AG04449 (cell line): ENCODE results near the gene NAP1L4.

Experiments used
- CTCF ChIA-PET: fragments of 350-600 bp; formaldehyde crosslinking; extraction: SDS; loops from one replicate; lab custom pipeline; 2021; ENCODE audit warnings: antibody characterized with exemption; lab: Yijun Ruan, JAX
- POLR2A ChIA-PET: fragments of 400-600, 350-600 bp; formaldehyde crosslinking; extraction: SDS; loops from one replicate; lab custom pipeline; 2020; ENCODE audit warnings: antibody characterized with exemption, inconsistent platforms; lab: Yijun Ruan, JAX
- DNase-seq: peaks from one replicate; pipeline ENCODE4 v3.0.0-alpha.2; 2010; ENCODE audit warnings: low read depth, low spot score
- H3K4me3 ChIP-seq: 2 replicates; pipeline ENCODE4 v1.5.1; 2011; ENCODE audit warnings: low read depth, mild to moderate bottlenecking, control low read depth, low read length
- CTCF ChIP-seq: IDR thresholded peaks from one replicate; pipeline ENCODE4 v1.5.1; 2011; ENCODE audit warnings: mild to moderate bottlenecking, moderate library complexity, low read length, control low read depth, inconsistent platforms; ENCODE audit not compliant: insufficient read depth; ENCODE audit errors: missing control alignments

NAP1L4 gene

DNA sequence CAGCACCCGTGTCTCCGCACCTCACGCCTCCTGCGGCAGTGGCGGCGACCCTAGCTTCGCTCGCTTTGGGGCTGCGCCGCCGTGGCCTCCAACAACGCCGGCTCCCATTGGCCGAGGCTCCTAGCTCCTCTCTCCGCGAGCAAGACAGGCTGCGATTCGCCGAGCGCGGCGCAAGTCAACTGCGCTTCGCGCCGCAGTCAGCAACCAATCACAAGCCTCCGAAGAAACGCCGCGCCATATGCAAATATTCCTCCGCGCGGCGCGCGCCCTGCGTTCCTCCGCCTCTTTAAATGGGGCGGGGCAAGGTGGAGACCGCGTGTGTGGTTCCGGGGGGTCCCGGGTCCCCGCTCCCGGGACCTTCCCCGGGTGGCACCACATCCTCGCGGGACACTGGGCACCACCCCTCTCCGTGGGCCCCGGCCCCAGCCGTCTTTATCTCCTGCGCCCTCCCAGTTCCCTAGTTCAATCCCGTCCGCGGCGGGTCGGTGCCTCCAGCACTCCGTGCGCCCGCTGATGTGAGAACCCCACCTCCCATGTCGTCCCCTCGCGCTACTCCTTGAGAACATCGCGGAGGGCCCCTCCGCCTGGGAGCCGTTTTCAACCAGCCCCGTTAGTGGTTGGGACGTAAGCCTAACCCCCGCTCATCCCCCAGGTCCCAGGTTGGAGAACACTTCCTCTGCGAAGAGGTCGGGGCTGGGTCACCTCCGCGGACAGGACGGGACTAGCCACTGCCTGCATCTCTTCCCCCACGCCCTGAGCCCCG, at the start of gene NAP1L4:
NAP1L4 (minus strand) TSS at position 96 of the 763 bp plus-strand sequence. CDS start 13,109 bp downstream, outside the sequence.
- H3K4me3 ChIP-seq, result peak within 1 kb of the TSS; percentile 89
- peak; percentile 67 for DNase-seq
- no peak for TF ChIP-seq CTCF
- ChIA-PET POLR2A (interaction anchor here (0.7 to 1.7 kb wide), 3 partner anchors 8 to 63 kb away, joined by 3 to 15 read pairs (median 5); partner anchors contain the start of gene PHLDA2), CTCF (interaction anchor here (0.7 kb wide), 1 partner anchor 20 kb away, joined by 3 read pairs; no protein-coding TSS in a partner anchor)

GRCh38 chr11:3040881-3041280, 48.8 kb upstream of the NAP1L4 start:
- TF ChIP-seq CTCF, result no peak
- POLR2A ChIA-PET, result no interaction called here
- CTCF ChIA-PET, result interaction anchor here (1.5 to 8.0 kb wide), 3 partner anchors 8 to 51 kb away, joined by 5 to 157 read pairs (median 122); no protein-coding TSS in a partner anchor
- DNase-seq, result no peak
- no peak overlapping the region for H3K4me3 ChIP-seq

DNA sequence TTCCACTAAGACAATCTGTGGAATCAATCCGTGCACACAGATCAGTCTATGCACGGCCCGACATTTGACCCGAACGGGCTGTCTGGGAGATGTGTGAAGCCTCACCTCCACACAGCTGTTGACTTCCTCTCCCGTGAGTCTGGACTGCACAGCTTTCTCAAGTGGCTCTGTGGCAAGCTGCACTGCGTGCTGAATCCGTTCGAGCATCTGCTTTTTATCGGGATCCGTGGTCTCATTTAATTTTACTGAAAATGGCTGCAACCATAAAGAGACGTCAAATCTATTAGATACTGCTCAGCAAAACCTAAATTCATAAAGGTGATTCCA, 45.8 kb upstream of the NAP1L4 start:
- ChIA-PET CTCF (interaction anchor here (0.7 to 8.0 kb wide), 23 partner anchors 11 to 504 kb away, joined by 3 to 157 read pairs (median 5); partner anchors contain the start of gene CARS1), POLR2A (interaction anchor here (1.0 kb wide), 1 partner anchor 9 kb away, joined by 4 read pairs; no protein-coding TSS in a partner anchor)
- DNase-seq, result no peak
- H3K4me3 ChIP-seq, result no peak overlapping the region
- no peak for TF ChIP-seq CTCF

DNA sequence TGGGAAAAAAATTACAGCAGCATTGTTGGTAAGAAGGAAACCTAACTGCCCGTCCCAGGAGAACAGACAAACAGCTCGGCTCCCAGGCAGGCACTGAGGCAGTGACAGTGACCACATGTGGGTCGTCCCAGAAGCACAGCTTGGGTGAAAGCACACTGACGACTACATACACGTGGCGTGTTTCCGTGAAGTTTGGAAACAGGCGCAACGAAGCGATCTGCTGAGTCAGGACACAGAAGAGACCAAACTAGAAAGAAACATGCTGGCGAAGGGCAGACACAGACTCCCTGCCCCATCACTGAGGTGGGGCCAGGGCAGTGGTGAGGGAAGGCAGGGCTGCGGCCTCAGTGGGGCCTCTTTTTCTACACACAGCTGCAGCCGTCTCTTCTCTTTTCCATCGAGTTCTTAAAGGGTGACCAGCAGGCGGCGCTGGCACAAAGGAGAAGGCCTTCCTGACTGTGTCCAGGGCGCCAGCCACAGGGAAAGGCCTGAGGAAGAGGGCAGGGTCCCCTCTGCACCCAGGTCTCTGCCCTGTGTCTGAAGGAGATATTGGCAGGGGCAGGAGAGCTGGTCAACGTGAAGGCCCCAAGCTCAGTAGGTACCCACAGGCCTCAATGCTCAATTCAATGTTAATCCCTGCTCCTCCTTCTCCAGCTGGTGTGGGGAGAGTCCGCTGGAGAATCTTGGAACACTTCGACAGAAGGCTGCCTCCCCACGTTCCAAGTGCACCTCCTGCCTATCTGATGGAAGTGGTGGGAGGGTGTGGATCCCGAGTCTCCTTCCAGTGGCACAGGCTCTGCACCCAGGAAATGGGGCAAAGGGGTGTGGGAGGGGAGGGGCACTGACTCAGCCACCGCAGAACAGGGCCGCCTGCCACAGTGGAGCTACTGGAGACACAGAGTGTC, 45.2 kb upstream of the NAP1L4 start:
- TF ChIP-seq CTCF, result peak; percentile 78
- H3K4me3 ChIP-seq, result no peak overlapping the region
- ChIA-PET POLR2A (interaction anchor here (1.0 kb wide), 2 partner anchors 10 to 54 kb away, joined by 4 read pairs; no protein-coding TSS in a partner anchor), CTCF (interaction anchor here (0.7 to 8.0 kb wide), 27 partner anchors 12 to 505 kb away, joined by 3 to 157 read pairs (median 4); partner anchors contain the start of gene CARS1)
- no peak for DNase-seq

GRCh38 chr11:3036419-3036818, 44.3 kb upstream of the NAP1L4 start:
- H3K4me3 ChIP-seq, result no peak overlapping the region
- no peak for DNase-seq
- TF ChIP-seq CTCF, result no peak
- POLR2A ChIA-PET, result interaction anchor here (1.0 kb wide), 1 partner anchor 55 kb away, joined by 4 read pairs; no protein-coding TSS in a partner anchor
- CTCF ChIA-PET, result interaction anchor here (0.9 to 8.0 kb wide), 16 partner anchors 11 to 504 kb away, joined by 3 to 157 read pairs (median 6); partner anchors contain the start of gene CARS1
